T-cell (primary cell): Measurements from ENCODE around the gene GCAT. TPM values are rescaled to one million over a fixed set of nuclear protein-coding genes. Genes with fewer than 3 reads are reported as not detected.

ENCODE experiments used
- ATAC-seq, 4 experiments: fragments of 200-7000 bp in 3 of 4; fragments of 150-1000 bp in 1 of 4; cut with Tn5 transposase; replicated peaks in 1 of 4; 1 replicate in 3 of 4; 2 replicates in 1 of 4; pipeline ENCODE4 v1.10.0; 2021; ENCODE audit warnings: moderate library complexity in 3 of 4, mild to moderate bottlenecking in 2 of 4, moderate number of reproducible peaks in 1 of 4
- CTCF ChIA-PET, 2 donors: fragments of 300-600 bp; sonication (Branson Sonifier 250); formaldehyde crosslinking; loops; one replicate each; lab custom pipeline; 2022; ENCODE audit warnings: antibody characterized with exemption in 2 of 2; lab: Charles Lee
- POLR2A ChIA-PET, 2 donors: fragments of 300-600 bp; sonication (Branson Sonifier 250); formaldehyde crosslinking; loops; one replicate each; lab custom pipeline; 2022; ENCODE audit warnings: antibody characterized with exemption in 2 of 2; lab: Charles Lee
- DNase-seq, 35 experiments: peaks; one replicate each; pipeline versions ENCODE4 v3.0.0 to v3.0.0-alpha.2; 2013 to 2023
- H3K27ac ChIP-seq: one replicate; pipeline ENCODE4 v1.5.1; 2013; ENCODE audit warnings: low read length
- H3K27me3 ChIP-seq, 2 experiments: replicated peaks in 1 of 2; 1 replicate in 1 of 2; 2 replicates in 1 of 2; pipeline versions ENCODE4 v1.6.1 to v1.7.0; 2013; ENCODE audit warnings: low read length in 1 of 2, mixed read lengths in 1 of 2; ENCODE audit not compliant: control insufficient read depth in 2 of 2, insufficient read depth in 2 of 2; ENCODE audit errors: extremely low read depth in 1 of 2
- H3K36me3 ChIP-seq, 2 donors: 1 replicate in 1 of 2; 2 replicates in 1 of 2; pipeline versions ENCODE4 v1.6.1 to v1.7.0; 2013; ENCODE audit warnings: low read length in 1 of 2; ENCODE audit not compliant: control insufficient read depth in 2 of 2, insufficient read depth in 1 of 2; ENCODE audit errors: extremely low read depth in 1 of 2
- H3K4me1 ChIP-seq, 2 experiments: 1 replicate in 1 of 2; 2 replicates in 1 of 2; pipeline versions ENCODE4 v1.6.1 to v1.7.0; 2013; ENCODE audit warnings: low read length in 2 of 2, mixed read lengths in 1 of 2; ENCODE audit not compliant: insufficient read depth in 2 of 2, control insufficient read depth in 1 of 2; ENCODE audit errors: extremely low read depth in 1 of 2
- H3K4me3 ChIP-seq, 2 donors: 1 replicate in 1 of 2; 2 replicates in 1 of 2; pipeline versions ENCODE4 v1.5.1 to v1.7.0; 2013; ENCODE audit warnings: mild to moderate bottlenecking in 2 of 2, low read length in 1 of 2, moderate library complexity in 1 of 2; ENCODE audit not compliant: control insufficient read depth in 1 of 2; ENCODE audit errors: extremely low read depth in 1 of 2
- H3K9me3 ChIP-seq: 2 replicates; pipeline ENCODE4 v1.7.0; 2013
- H3K27ac Mint-ChIP-seq, 2 donors: one replicate each; pipeline ENCODE4 v1.8.0; 2020 to 2021; ENCODE audit warnings: mild to moderate bottlenecking in 2 of 2, mixed read lengths in 2 of 2
- H3K27me3 Mint-ChIP-seq, 2 donors: one replicate each; pipeline ENCODE4 v1.8.0; 2021 to 2022; ENCODE audit warnings: mixed read lengths in 2 of 2
- H3K36me3 Mint-ChIP-seq: one replicate; pipeline ENCODE4 v1.8.0; 2021; ENCODE audit warnings: mixed read lengths
- H3K4me1 Mint-ChIP-seq, 3 donors: one replicate each; pipeline ENCODE4 v1.8.0; 2020 to 2022; ENCODE audit warnings: mixed read lengths in 3 of 3, mild to moderate bottlenecking in 1 of 3
- H3K4me3 Mint-ChIP-seq, 3 donors: one replicate each; pipeline ENCODE4 v1.8.0; 2020 to 2022; ENCODE audit warnings: mild to moderate bottlenecking in 3 of 3, mixed read lengths in 3 of 3, moderate library complexity in 3 of 3
- H3K9me3 Mint-ChIP-seq, 3 donors: one replicate each; pipeline ENCODE4 v1.8.0; 2020 to 2022; ENCODE audit warnings: mixed read lengths in 3 of 3
- WGBS: methylation state at CpG from one replicate; pipeline ENCODE4 v1.1.5; 2013; ENCODE audit warnings: missing lambda C conversion rate; ENCODE audit not compliant: insufficient coverage; 5-methylcytosine and 5-hydroxymethylcytosine counted together
- total RNA-seq, 35 experiments: library from RNA in 6 of 35; stranded (reverse) in 6 of 35; fragments of 120-200 nt in 1 of 35; gene quantifications; one replicate each; pipeline versions ENCODE4 v1.2.1 to v1.2.4 and lab custom pipeline; 2013 to 2026

Gene GCAT
- total RNA-seq (1 to 10 TPM; 1.2 to 3.5 (median 2.3) TPM), total RNA-seq (lab: John Stamatoyannopoulos, UW) (0.11 to 11.4 (median 1.1) reads per million in 29 experiments)
- total RNA-seq (2013) = 2.8 TPM

GRCh38 chr22:37807410-37808293, at the start of gene GCAT:
TSS of gene GCAT (plus strand) at chr22:37807934. CDS start at chr22:37807968, 34 bp downstream.
- ChIA-PET CTCF (interaction anchor here (0.6 to 1.5 kb wide), 5 partner anchors 9 to 1285 kb away, joined by 3 to 10 read pairs (median 6); no protein-coding TSS in a partner anchor), POLR2A (interaction anchor here (0.6 to 0.7 kb wide), 3 partner anchors 59 to 369 kb away, joined by 4 to 5 read pairs (median 5); no protein-coding TSS in a partner anchor)
- DNase-seq = peak; percentile 59 to 89 (median 72)
- ATAC-seq = peak; percentile 91 to 95 (median 92)
- H3K4me1 Mint-ChIP-seq = peaks cover 36 to 45% (median 40%) of the 10 kb centered on the region in 3 donors
- H3K9me3 Mint-ChIP-seq = no peaks in the 10 kb centered on the region
- peaks cover 12 to 62% of the 10 kb centered on the region in 2 donors for H3K27me3 Mint-ChIP-seq
- Histone ChIP-seq H3K36me3 (no peaks in the 10 kb centered on the region), H3K4me1 (peaks cover 16 to 59% of the 10 kb centered on the region in 2 experiments), H3K9me3 (no peaks in the 10 kb centered on the region), H3K27ac (no peak within 1 kb of the TSS), H3K4me3 (peak within 1 kb of the TSS; percentile 52 to 82), H3K27me3 (peaks cover 0 to 93% of the 10 kb centered on the region in 2 experiments)
- no peaks in the 10 kb centered on the region for H3K36me3 Mint-ChIP-seq
- no peak within 1 kb of the TSS for H3K27ac Mint-ChIP-seq
- under 1% methylated on average over 52 of the region's 73 CpGs for WGBS
- peak within 1 kb of the TSS; percentile 59 to 68 (median 60) for H3K4me3 Mint-ChIP-seq

DNA sequence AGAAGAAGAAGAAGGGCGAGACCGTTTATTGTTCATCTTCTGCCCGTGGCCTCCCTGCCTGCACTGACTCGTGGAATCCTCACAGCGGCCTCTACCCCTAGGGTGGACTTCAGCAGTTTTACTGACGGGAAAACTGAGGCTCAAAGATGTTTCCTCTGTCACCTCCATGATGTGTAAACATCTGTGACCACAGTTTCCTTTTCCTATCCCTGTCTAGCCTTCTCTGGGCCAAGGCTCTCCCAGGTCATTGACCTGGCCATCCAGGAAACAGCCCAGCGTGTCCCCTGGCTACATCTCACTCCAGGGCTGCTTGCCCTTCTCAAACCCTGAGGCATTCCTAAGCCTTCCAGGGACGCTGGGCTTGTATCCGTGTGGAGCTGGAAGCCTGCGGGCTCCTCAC, 49.0 kb upstream of the GCAT start:
- H3K36me3 ChIP-seq = peaks cover 19 to 61% of the 10 kb centered on the region in 2 donors
- ChIA-PET POLR2A (no interaction called here), CTCF (no interaction called here)
- H3K4me1 ChIP-seq = no peaks in the 10 kb centered on the region
- Mint-ChIP-seq H3K27me3 (no peaks in the 10 kb centered on the region), H3K4me1 (no peaks in the 10 kb centered on the region), H3K9me3 (no peaks in the 10 kb centered on the region), H3K36me3 (peaks cover 21% of the 10 kb centered on the region), H3K4me3 (no peak overlapping the region), H3K27ac (no peak overlapping the region)
- WGBS = 88% methylated on average over 10 of the region's 10 CpGs
- H3K27me3 ChIP-seq = no peaks in the 10 kb centered on the region
- no peak overlapping the region for H3K27ac ChIP-seq
- DNase-seq (no peak), ATAC-seq (no peak)
- no peak overlapping the region for H3K4me3 ChIP-seq
- H3K9me3 ChIP-seq = no peaks in the 10 kb centered on the region

GRCh38 chr22:37759281-37759680, 48.5 kb upstream of the GCAT start:
- Histone ChIP-seq H3K4me1 (no peaks in the 10 kb centered on the region), H3K36me3 (peaks cover 17 to 65% of the 10 kb centered on the region in 2 donors), H3K27me3 (no peaks in the 10 kb centered on the region), H3K27ac (no peak overlapping the region), H3K4me3 (no peak overlapping the region), H3K9me3 (no peaks in the 10 kb centered on the region)
- no peaks in the 10 kb centered on the region for H3K27me3 Mint-ChIP-seq
- CTCF ChIA-PET = no interaction called here
- POLR2A ChIA-PET = no interaction called here
- H3K27ac Mint-ChIP-seq = no peak overlapping the region
- peaks cover 27% of the 10 kb centered on the region for H3K36me3 Mint-ChIP-seq
- DNase-seq (no peak), ATAC-seq (no peak)
- 100% methylated on average over 8 of the region's 11 CpGs for WGBS
- no peaks in the 10 kb centered on the region for H3K4me1 Mint-ChIP-seq
- H3K9me3 Mint-ChIP-seq = no peaks in the 10 kb centered on the region
- no peak overlapping the region for H3K4me3 Mint-ChIP-seq

- DNase-seq (no peak), ATAC-seq (no peak)
- Mint-ChIP-seq H3K9me3 (no peaks in the 10 kb centered on the region), H3K36me3 (peaks cover 23% of the 10 kb centered on the region), H3K4me3 (no peak overlapping the region), H3K4me1 (no peaks in the 10 kb centered on the region), H3K27ac (no peak overlapping the region), H3K27me3 (no peaks in the 10 kb centered on the region)
- Histone ChIP-seq H3K9me3 (no peaks in the 10 kb centered on the region), H3K36me3 (peaks cover 13 to 57% of the 10 kb centered on the region in 2 donors), H3K27me3 (no peaks in the 10 kb centered on the region), H3K27ac (no peak overlapping the region), H3K4me3 (no peak overlapping the region), H3K4me1 (no peaks in the 10 kb centered on the region)
- WGBS = no CpG with 5 or more reads among the region's 3 CpGs
- ChIA-PET CTCF (no interaction called here), POLR2A (no interaction called here)
Measured at GRCh38 chr22:37760152-37760551, 47.6 kb upstream of the GCAT start.

GRCh38 chr22:37762389-37762836, 45.3 kb upstream of the GCAT start:
- Histone ChIP-seq H3K4me1 (no peaks in the 10 kb centered on the region), H3K27me3 (no peaks in the 10 kb centered on the region), H3K9me3 (no peaks in the 10 kb centered on the region), H3K27ac (no peak overlapping the region), H3K36me3 (peaks cover 17 to 40% of the 10 kb centered on the region in 2 donors), H3K4me3 (no peak overlapping the region)
- H3K9me3 Mint-ChIP-seq = no peaks in the 10 kb centered on the region
- ChIA-PET CTCF (no interaction called here), POLR2A (interaction anchor here in 1 of 2 donors (0.5 to 0.6 kb wide), 2 partner anchors 149 to 157 kb away, joined by 8 to 13 read pairs; no protein-coding TSS in a partner anchor)
- no peak overlapping the region for H3K4me3 Mint-ChIP-seq
- ATAC-seq = no peak
- H3K27ac Mint-ChIP-seq = no peak overlapping the region
- DNase-seq = no peak
- WGBS = 66% methylated on average over 8 of the region's 10 CpGs
- H3K4me1 Mint-ChIP-seq = no peaks in the 10 kb centered on the region
- H3K36me3 Mint-ChIP-seq = peaks cover 24% of the 10 kb centered on the region
- H3K27me3 Mint-ChIP-seq = no peaks in the 10 kb centered on the region

DNA sequence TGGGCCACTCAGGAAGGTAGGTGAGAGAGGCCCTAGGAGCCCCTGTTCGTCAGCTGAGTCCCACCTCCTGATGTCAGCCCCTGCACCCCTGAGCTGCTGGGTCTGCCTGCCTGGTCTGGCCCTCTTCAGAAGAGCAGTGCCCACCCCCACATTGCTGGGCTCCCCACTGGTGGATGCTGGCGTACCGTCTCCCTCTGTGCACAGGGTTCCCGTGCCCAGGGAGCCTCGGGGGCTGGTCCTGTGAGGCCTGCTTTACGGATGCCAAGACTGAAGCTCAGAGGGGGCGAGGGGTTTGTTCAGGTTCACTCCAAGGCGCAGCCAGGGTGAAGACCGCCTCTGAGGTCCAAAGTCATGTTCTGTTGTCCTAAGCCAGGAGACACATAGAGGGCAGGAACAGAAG, 44.7 kb upstream of the GCAT start:
- ATAC-seq (no peak), DNase-seq (no peak)
- Histone ChIP-seq H3K9me3 (no peaks in the 10 kb centered on the region), H3K36me3 (peaks cover 11 to 38% of the 10 kb centered on the region in 2 donors), H3K4me3 (no peak overlapping the region), H3K27me3 (no peaks in the 10 kb centered on the region), H3K27ac (no peak overlapping the region), H3K4me1 (no peaks in the 10 kb centered on the region)
- Mint-ChIP-seq H3K4me1 (no peaks in the 10 kb centered on the region), H3K36me3 (peaks cover 23% of the 10 kb centered on the region), H3K9me3 (no peaks in the 10 kb centered on the region), H3K27ac (no peak overlapping the region), H3K4me3 (no peak overlapping the region), H3K27me3 (no peaks in the 10 kb centered on the region)
- WGBS = 96% methylated on average over 9 of the region's 9 CpGs
- POLR2A ChIA-PET = interaction anchor here in 1 of 2 donors (0.5 kb wide), 1 partner anchor 150 kb away, joined by 13 read pairs; no protein-coding TSS in a partner anchor
- CTCF ChIA-PET = no interaction called here
